ENCODE data around the gene SLC25A42. TPM values are rescaled to one million over a fixed set of nuclear protein-coding genes. Genes with fewer than 3 reads are reported as not detected.
"Not testable (repeated sequence)": the region's sequence is repeated elsewhere in the genome, so short reads cannot be mapped to it uniquely, and the experiment has no call there.

The SLC25A42 gene
- total RNA-seq, 1 donor from 2014 or later: 27.2 TPM

GRCh38 chr19:19115954-19116353 is 52.2 kb downstream of the SLC25A42 start:
- ATAC-seq (ENCODE audit: poor library complexity) (no peak), DNase-seq (no peak)
- intact Hi-C loops (cut with DNase I): no loop called here

- no peak for ATAC-seq (ENCODE audit: poor library complexity)
- intact Hi-C loops (cut with DNase I): no loop called here
- no peak for DNase-seq
Measured at GRCh38 chr19:19119325-19120237, 55.8 kb downstream of the SLC25A42 start.

GRCh38 chr19:19120308-19121231 is 56.8 kb downstream of the SLC25A42 start:
- DNase-seq (peak; percentile 60), ATAC-seq (ENCODE audit: poor library complexity) (peak; percentile 49)
- intact Hi-C loops (cut with DNase I): no loop called here

GRCh38 chr19:19121371-19121770 is 57.6 kb downstream of the SLC25A42 start:
- intact Hi-C loops (cut with DNase I): no loop called here
- ATAC-seq (ENCODE audit: poor library complexity) (no peak), DNase-seq (no peak)

GRCh38 chr19:19122902-19123301 is 59.1 kb downstream of the SLC25A42 start:
- intact Hi-C loops (cut with DNase I): no loop called here
- ATAC-seq (ENCODE audit: poor library complexity): no peak
- no peak for DNase-seq

GRCh38 chr19:19123386-19123785 is 59.6 kb downstream of the SLC25A42 start:
- no peak for ATAC-seq (ENCODE audit: poor library complexity)
- intact Hi-C loops (cut with DNase I): no loop called here
- no peak for DNase-seq

- no peak for ATAC-seq (ENCODE audit: poor library complexity)
- DNase-seq: no peak
- intact Hi-C loops (cut with DNase I): no loop called here
Measured at GRCh38 chr19:19126102-19126501, 62.3 kb downstream of the SLC25A42 start.

- intact Hi-C loops (cut with DNase I): no loop called here
- DNase-seq: no peak
- ATAC-seq (ENCODE audit: poor library complexity): no peak
Measured at GRCh38 chr19:19131989-19132388, 68.2 kb downstream of the SLC25A42 start.

GRCh38 chr19:19132912-19133311 is 69.1 kb downstream of the SLC25A42 start:
- DNase-seq: no peak
- intact Hi-C loops (cut with DNase I): no loop called here
- ATAC-seq (ENCODE audit: poor library complexity): no peak

GRCh38 chr19:19133985-19134384 is 70.2 kb downstream of the SLC25A42 start:
- intact Hi-C loops (cut with DNase I): no loop called here
- DNase-seq: no peak

GRCh38 chr19:19134687-19135158 is 70.9 kb downstream of the SLC25A42 start:
- ATAC-seq (ENCODE audit: poor library complexity) (peak; percentile 74), DNase-seq (peak; percentile 87)
- intact Hi-C loops (cut with DNase I): loop anchor here (5.0 kb wide), 1 partner anchor 82 kb away; no protein-coding TSS in a partner anchor

More at GRCh38 chr19:19133985-19134384, 70.2 kb downstream of the SLC25A42 start:
- ATAC-seq (ENCODE audit: poor library complexity): no peak

GRCh38 chr19:19135713-19136112 is 71.9 kb downstream of the SLC25A42 start:
- not testable (repeated sequence) for ATAC-seq (ENCODE audit: poor library complexity); DNase-seq
- intact Hi-C loops (cut with DNase I): loop anchor here (5.0 kb wide), 1 partner anchor 83 kb away; no protein-coding TSS in a partner anchor

GRCh38 chr19:19137556-19138108 is 73.8 kb downstream of the SLC25A42 start:
- intact Hi-C loops (cut with DNase I): loop anchor here (5.0 kb wide), 1 partner anchor 85 kb away; no protein-coding TSS in a partner anchor
- peak; percentile 11 for ATAC-seq (ENCODE audit: poor library complexity)
- no peak for DNase-seq

- DNase-seq: peak; percentile 98
- ATAC-seq (ENCODE audit: poor library complexity): peak; percentile 96
- intact Hi-C loops (cut with DNase I): loop anchor here (5.0 kb wide), 1 partner anchor 86 kb away; no protein-coding TSS in a partner anchor
Measured at GRCh38 chr19:19138109-19138981, 74.6 kb downstream of the SLC25A42 start, which contains the start of gene TMEM161A. Gene TMEM161A (minus strand): TSS chr19:19138478. CDS start chr19:19138428, 50 bp downstream.

- no peak for DNase-seq
- intact Hi-C loops (cut with DNase I): loop anchor here (5.0 kb wide), 1 partner anchor 88 kb away; no protein-coding TSS in a partner anchor
- no peak for ATAC-seq (ENCODE audit: poor library complexity)
Measured at GRCh38 chr19:19139876-19140229, 76.1 kb downstream of the SLC25A42 start.

GRCh38 chr19:19140476-19140875 is 76.7 kb downstream of the SLC25A42 start:
- DNase-seq (no peak), ATAC-seq (ENCODE audit: poor library complexity) (no peak)
- intact Hi-C loops (cut with DNase I): no loop called here

GRCh38 chr19:19142347-19142746 is 78.6 kb downstream of the SLC25A42 start:
- intact Hi-C loops (cut with DNase I): no loop called here
- DNase-seq: no peak
- ATAC-seq (ENCODE audit: poor library complexity): no peak

- intact Hi-C loops (cut with DNase I): no loop called here
- DNase-seq: no peak
- no peak for ATAC-seq (ENCODE audit: poor library complexity)
Measured at GRCh38 chr19:19145281-19145680, 81.5 kb downstream of the SLC25A42 start.

Measured in Right ventricle myocardium superior (tissue), 1 donor.